Astrocyte (in vitro differentiated cells and primary cell): Measurements from ENCODE around the gene CLDN4. TPM values are rescaled to one million over a fixed set of nuclear protein-coding genes. Genes with fewer than 3 reads are reported as not detected.

ENCODE experiments used
- DNase-seq: peaks from one replicate; pipeline ENCODE4 v3.0.0-alpha.2; 2010; ENCODE audit warnings: low read depth
- FAIRE-seq: peaks from 2 replicates; lab custom pipeline; 2011; peaks lifted over from hg19 to GRCh38; lab: Jason Lieb, UNC
- H2AFZ ChIP-seq: 2 replicates; pipeline ENCODE4 v1.6.0; 2012; ENCODE audit warnings: low read depth, low read length, inconsistent platforms
- H3K27ac ChIP-seq: 2 replicates; pipeline ENCODE4 v1.5.1; 2011; ENCODE audit warnings: low read depth, low read length, inconsistent platforms
- H3K27me3 ChIP-seq: 2 replicates; pipeline ENCODE4 v1.6.0; 2011; ENCODE audit warnings: low read length, inconsistent platforms; ENCODE audit not compliant: insufficient read depth
- H3K36me3 ChIP-seq: 2 replicates; pipeline ENCODE4 v1.5.1; 2011; ENCODE audit warnings: low read length, inconsistent platforms; ENCODE audit not compliant: insufficient read depth
- H3K4me1 ChIP-seq: 2 replicates; pipeline ENCODE4 v1.5.1; 2011; ENCODE audit warnings: low read length, inconsistent platforms; ENCODE audit not compliant: insufficient read depth
- H3K4me2 ChIP-seq: 2 replicates; pipeline ENCODE4 v1.6.0; 2012; ENCODE audit warnings: low read length, inconsistent platforms
- H3K4me3 ChIP-seq: 2 replicates; pipeline ENCODE4 v1.5.1; 2011; ENCODE audit warnings: low read depth, mild to moderate bottlenecking, low read length, inconsistent platforms; ENCODE audit not compliant: insufficient read depth
- H3K79me2 ChIP-seq: 2 replicates; pipeline ENCODE4 v1.6.0; 2012; ENCODE audit warnings: mild to moderate bottlenecking, low read length, inconsistent platforms; ENCODE audit not compliant: insufficient read depth
- H3K9ac ChIP-seq: 2 replicates; pipeline ENCODE4 v1.6.0; 2012; ENCODE audit warnings: mild to moderate bottlenecking, low read length, inconsistent platforms
- H3K9me3 ChIP-seq: 2 replicates; pipeline ENCODE4 v1.5.1; 2012; ENCODE audit warnings: low read depth, mild to moderate bottlenecking, low read length, inconsistent platforms; ENCODE audit not compliant: insufficient read depth
- H4K20me1 ChIP-seq: 2 replicates; pipeline ENCODE4 v1.6.0; 2012; ENCODE audit warnings: low read length, inconsistent platforms; ENCODE audit not compliant: insufficient read depth
- H3K27ac Mint-ChIP-seq: one replicate; pipeline ENCODE4 v1.8.0; 2021; ENCODE audit warnings: mild to moderate bottlenecking, mixed read lengths; ENCODE audit not compliant: unreplicated experiment
- H3K27me3 Mint-ChIP-seq: one replicate; pipeline ENCODE4 v1.8.0; 2021; ENCODE audit warnings: low read depth, mixed read lengths; ENCODE audit not compliant: unreplicated experiment
- H3K36me3 Mint-ChIP-seq: one replicate; pipeline ENCODE4 v1.8.0; 2021; ENCODE audit warnings: low read depth, mixed read lengths; ENCODE audit not compliant: unreplicated experiment
- H3K4me1 Mint-ChIP-seq: one replicate; pipeline ENCODE4 v1.8.0; 2021; ENCODE audit warnings: low read depth, mixed read lengths; ENCODE audit not compliant: unreplicated experiment
- H3K4me3 Mint-ChIP-seq: one replicate; pipeline ENCODE4 v1.8.0; 2021; ENCODE audit warnings: mild to moderate bottlenecking, moderate library complexity, mixed read lengths; ENCODE audit not compliant: unreplicated experiment
- H3K9me3 Mint-ChIP-seq: one replicate; pipeline ENCODE4 v1.8.0; 2021; ENCODE audit warnings: mild to moderate bottlenecking, mixed read lengths; ENCODE audit not compliant: unreplicated experiment
- CTCF ChIP-seq: IDR thresholded peaks from 2 replicates; pipeline ENCODE4 v1.5.1; 2011; ENCODE audit warnings: low read depth, mild to moderate bottlenecking, inconsistent platforms, low read length, moderate library complexity; ENCODE audit not compliant: insufficient read depth
- EZH2 ChIP-seq: IDR thresholded peaks from 2 replicates; pipeline ENCODE4 v1.6.1; 2012; ENCODE audit warnings: mild to moderate bottlenecking, low read length, inconsistent platforms; ENCODE audit not compliant: insufficient read depth
- total RNA-seq: library from RNA; stranded (reverse); gene quantifications from 2 replicates; pipeline ENCODE4 v1.2.1, GENCODE V29; 2021

CLDN4 gene
- total RNA-seq, 1 donor from 2014 or later, result 32.5 TPM

GRCh38 chr7:73881352-73882046, 50.7 kb downstream of the CLDN4 start:
- TF ChIP-seq CTCF, result no peak
- no peak for TF ChIP-seq EZH2
- no peaks in the 10 kb centered on the region for H3K9me3 ChIP-seq
- Mint-ChIP-seq H3K9me3 (no peaks in the 10 kb centered on the region), H3K27me3 (peaks cover 29% of the 10 kb centered on the region), H3K4me1 (peaks cover 14% of the 10 kb centered on the region), H3K27ac (no peak overlapping the region), H3K4me3 (no peak overlapping the region), H3K36me3 (peaks cover 2% of the 10 kb centered on the region)
- no peak overlapping the region for H3K9ac ChIP-seq
- DNase-seq, result no peak
- H3K36me3 ChIP-seq, result no peaks in the 10 kb centered on the region
- H3K27ac ChIP-seq, result no peak overlapping the region
- peaks cover 6% of the 10 kb centered on the region for H3K4me1 ChIP-seq
- H2AFZ ChIP-seq, result no peak overlapping the region
- no peak for FAIRE-seq
- no peaks in the 10 kb centered on the region for H3K79me2 ChIP-seq
- no peak overlapping the region for H3K4me2 ChIP-seq
- no peak overlapping the region for H3K4me3 ChIP-seq
- H3K27me3 ChIP-seq, result peaks cover 9% of the 10 kb centered on the region
- H4K20me1 ChIP-seq, result no peaks in the 10 kb centered on the region

- Histone ChIP-seq H3K79me2 (no peaks in the 10 kb centered on the region), H3K9me3 (no peaks in the 10 kb centered on the region), H4K20me1 (no peaks in the 10 kb centered on the region), H3K4me1 (peaks cover 12% of the 10 kb centered on the region), H3K4me3 (no peak overlapping the region), H3K9ac (no peak overlapping the region), H2AFZ (no peak overlapping the region), H3K36me3 (no peaks in the 10 kb centered on the region), H3K4me2 (no peak overlapping the region), H3K27me3 (peaks cover 9% of the 10 kb centered on the region), H3K27ac (no peak overlapping the region)
- DNase-seq (no peak), FAIRE-seq (no peak)
- Mint-ChIP-seq H3K4me1 (peaks cover 14% of the 10 kb centered on the region), H3K4me3 (no peak overlapping the region), H3K9me3 (no peaks in the 10 kb centered on the region), H3K27ac (no peak overlapping the region), H3K36me3 (peaks cover 2% of the 10 kb centered on the region), H3K27me3 (peaks cover 29% of the 10 kb centered on the region)
- no peak for TF ChIP-seq CTCF
- no peak for TF ChIP-seq EZH2
These were observed 51.2 kb downstream of the CLDN4 start for GRCh38 chr7:73882047-73882402.

Other genes with a start within 250 kb of the CLDN4 start
- 0.41 TPM in 1 of 2 replicates, not detected in the other for gene MLXIPL, start 206.5 kb upstream of the CLDN4 start, total RNA-seq
- gene VPS37D, start 163.2 kb upstream of the CLDN4 start, total RNA-seq, result 2.9 and 3.6 TPM in 2 replicates
- gene DNAJC30, start 147.5 kb upstream of the CLDN4 start, total RNA-seq, result 10.5 and 11.0 TPM in 2 replicates
- 68.3 and 73.1 TPM in 2 replicates for gene BUD23, start 147.4 kb upstream of the CLDN4 start, total RNA-seq
- gene STX1A, start 111.3 kb upstream of the CLDN4 start, total RNA-seq, result 15.0 and 19.7 TPM in 2 replicates
- gene ABHD11, start 92.2 kb upstream of the CLDN4 start, total RNA-seq, result 9.3 and 10.8 TPM in 2 replicates
- 0.68 TPM in 1 of 2 replicates, not detected in the other for gene CLDN3, start 60.7 kb upstream of the CLDN4 start, total RNA-seq
- gene METTL27, start 11.5 kb downstream of the CLDN4 start, total RNA-seq, result 2.1 and 2.5 TPM in 2 replicates
- gene TMEM270, start 30.2 kb downstream of the CLDN4 start, total RNA-seq, result not detected in 2 replicates
- 0.75 and 0.89 TPM in 2 replicates for gene ELN, start 197.2 kb downstream of the CLDN4 start, total RNA-seq